Activated B cell treated with CpG ODN at 0.5 μM for 24 hours (primary cell): Measurements from ENCODE around the gene MILR1. TPM values are rescaled to one million over a fixed set of nuclear protein-coding genes. Genes with fewer than 3 reads are reported as not detected.

Experiments
- ATAC-seq: fragments of 200-7000 bp; cut with Tn5 transposase; one replicate; pipeline ENCODE4 v1.10.0; 2021; ENCODE audit warnings: low read depth, mild to moderate bottlenecking, moderate library complexity
- CTCF ChIA-PET: fragments of 350-600 bp; sonication (Branson Sonifier 250); formaldehyde crosslinking; loops from one replicate; lab custom pipeline; 2021; ENCODE audit warnings: antibody characterized with exemption; lab: Charles Lee
- POLR2A ChIA-PET: fragments of 350-600 bp; sonication (Branson Sonifier 250); formaldehyde crosslinking; loops from one replicate; lab custom pipeline; 2021; ENCODE audit warnings: antibody characterized with exemption; lab: Charles Lee
- DNase-seq: peaks from one replicate; pipeline ENCODE4 v3.0.0; 2022
- H3K27ac Mint-ChIP-seq: one replicate; pipeline ENCODE4 v1.8.0; 2020; ENCODE audit warnings: mixed read lengths
- H3K27me3 Mint-ChIP-seq: one replicate; pipeline ENCODE4 v1.8.0; 2021; ENCODE audit warnings: mixed read lengths
- H3K36me3 Mint-ChIP-seq: one replicate; pipeline ENCODE4 v1.8.0; 2021; ENCODE audit warnings: low read depth, mixed read lengths
- H3K4me1 Mint-ChIP-seq: one replicate; pipeline ENCODE4 v1.8.0; 2021; ENCODE audit warnings: mixed read lengths
- H3K4me3 Mint-ChIP-seq: one replicate; pipeline ENCODE4 v1.8.0; 2020; ENCODE audit warnings: mild to moderate bottlenecking, mixed read lengths
- H3K9me3 Mint-ChIP-seq: one replicate; pipeline ENCODE4 v1.8.0; 2020; ENCODE audit warnings: mixed read lengths
- intact Hi-C: fragments of 100-400 bp; cut with micrococcal nuclease; formaldehyde crosslinking; loops from one replicate; pipeline ENCODE4 v1.15.1; 2024
- total RNA-seq: library from RNA; stranded (reverse); gene quantifications from 2 replicates; pipeline ENCODE4 v1.2.3, GENCODE V29; 2022
- TF ChIP-seq, protein P1 (sequence below): fragments of 200-600 bp; IDR thresholded peaks from one replicate; pipeline ENCODE4 v1.8.0; 2022; ENCODE audit warnings: antibody characterized with exemption, mild to moderate bottlenecking

MILR1 gene
- total RNA-seq, 1 donor from 2014 or later: 13.9 TPM

DNA sequence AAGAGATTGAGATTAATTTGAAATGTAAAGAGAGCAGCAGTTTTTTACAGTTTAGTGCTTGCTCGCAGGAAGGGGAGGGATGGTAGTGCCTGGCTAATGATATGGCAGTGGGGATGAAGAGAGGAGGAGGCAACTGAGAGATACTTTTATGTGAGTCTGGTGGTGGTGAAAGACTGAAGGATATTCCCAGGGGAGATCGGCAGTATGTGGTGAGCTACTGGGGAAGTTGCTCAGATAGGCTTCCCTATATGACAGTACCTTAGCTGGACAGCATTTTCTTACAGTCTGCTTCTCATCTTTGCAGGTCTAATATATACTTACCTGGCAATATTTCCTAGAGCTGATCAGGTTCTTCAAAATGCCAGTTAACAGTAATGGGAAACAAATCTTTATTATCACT lies 66.5 kb downstream of the MILR1 start:
- no peak for DNase-seq
- Mint-ChIP-seq H3K4me1 (peaks cover 13% of the 10 kb centered on the region), H3K9me3 (no peaks in the 10 kb centered on the region), H3K36me3 (peaks cover 86% of the 10 kb centered on the region), H3K27ac (peak overlapping the region; percentile 13), H3K4me3 (no peak overlapping the region), H3K27me3 (no peaks in the 10 kb centered on the region)
- intact Hi-C loops: no loop called here
- TF ChIP-seq, protein P1, sequence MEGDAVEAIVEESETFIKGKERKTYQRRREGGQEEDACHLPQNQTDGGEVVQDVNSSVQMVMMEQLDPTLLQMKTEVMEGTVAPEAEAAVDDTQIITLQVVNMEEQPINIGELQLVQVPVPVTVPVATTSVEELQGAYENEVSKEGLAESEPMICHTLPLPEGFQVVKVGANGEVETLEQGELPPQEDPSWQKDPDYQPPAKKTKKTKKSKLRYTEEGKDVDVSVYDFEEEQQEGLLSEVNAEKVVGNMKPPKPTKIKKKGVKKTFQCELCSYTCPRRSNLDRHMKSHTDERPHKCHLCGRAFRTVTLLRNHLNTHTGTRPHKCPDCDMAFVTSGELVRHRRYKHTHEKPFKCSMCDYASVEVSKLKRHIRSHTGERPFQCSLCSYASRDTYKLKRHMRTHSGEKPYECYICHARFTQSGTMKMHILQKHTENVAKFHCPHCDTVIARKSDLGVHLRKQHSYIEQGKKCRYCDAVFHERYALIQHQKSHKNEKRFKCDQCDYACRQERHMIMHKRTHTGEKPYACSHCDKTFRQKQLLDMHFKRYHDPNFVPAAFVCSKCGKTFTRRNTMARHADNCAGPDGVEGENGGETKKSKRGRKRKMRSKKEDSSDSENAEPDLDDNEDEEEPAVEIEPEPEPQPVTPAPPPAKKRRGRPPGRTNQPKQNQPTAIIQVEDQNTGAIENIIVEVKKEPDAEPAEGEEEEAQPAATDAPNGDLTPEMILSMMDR: no peak
- CTCF ChIA-PET: interaction anchor here (0.9 to 1.2 kb wide), 4 partner anchors 19 to 95 kb away, joined by 3 to 6 read pairs (median 3); partner anchors contain the start of gene POLG2
- ATAC-seq: peak; percentile 87
- POLR2A ChIA-PET: interaction anchor here (0.7 to 2.2 kb wide), 3 partner anchors 9 to 30 kb away, joined by 3 to 25 read pairs (median 7); partner anchors contain the start of genes CEP95 and DDX5

- ATAC-seq (no peak), DNase-seq (no peak)
- intact Hi-C loops: no loop called here
- H3K36me3 Mint-ChIP-seq: peaks cover 85% of the 10 kb centered on the region
- H3K27me3 Mint-ChIP-seq: no peaks in the 10 kb centered on the region
- H3K27ac Mint-ChIP-seq: no peak overlapping the region
- H3K4me1 Mint-ChIP-seq: peaks cover 13% of the 10 kb centered on the region
- H3K9me3 Mint-ChIP-seq: no peaks in the 10 kb centered on the region
- ChIA-PET POLR2A (interaction anchor here (0.6 to 2.2 kb wide), 4 partner anchors 10 to 34 kb away, joined by 3 to 25 read pairs (median 6); partner anchors contain the start of genes CEP95 and DDX5), CTCF (interaction anchor here (0.9 to 1.2 kb wide), 5 partner anchors 19 to 96 kb away, joined by 3 to 6 read pairs (median 3); partner anchors contain the start of gene POLG2)
- H3K4me3 Mint-ChIP-seq: no peak overlapping the region
- TF ChIP-seq, protein P1: no peak
These were observed 66.9 kb downstream of the MILR1 start for GRCh38 chr17:64515829-64516228.

Other genes with a start within 250 kb of the MILR1 start
- gene TEX2, start 185.9 kb upstream of the MILR1 start, total RNA-seq: 8.1 TPM in 2 replicates
- gene PECAM1, start 58.3 kb upstream of the MILR1 start, total RNA-seq: 17.7 TPM in 2 replicates
- 50.3 and 63.9 TPM in 2 replicates for gene POLG2, start 47.9 kb downstream of the MILR1 start, total RNA-seq
- 1,149 and 1,208 TPM in 2 replicates for gene DDX5, start 57.2 kb downstream of the MILR1 start, total RNA-seq
- gene CEP95, start 57.9 kb downstream of the MILR1 start, total RNA-seq: 65.3 and 77.0 TPM in 2 replicates
- gene SMURF2, start 213.2 kb downstream of the MILR1 start, total RNA-seq: 18.9 and 23.0 TPM in 2 replicates